H1 (cell line): ENCODE measurements around the gene ZNF837. TPM values are rescaled to one million over a fixed set of nuclear protein-coding genes. Genes with fewer than 3 reads are reported as not detected.

Experiments used
- BCL11A ChIP-seq, 2 experiments: IDR thresholded peaks; one replicate each; pipeline ENCODE4 v1.6.1; 2011; ENCODE audit warnings: low read depth in 2 of 2, low read length in 2 of 2, mild to moderate bottlenecking in 2 of 2
- E2F6 ChIP-seq: IDR thresholded peaks from 2 replicates; pipeline ENCODE4 v1.6.1; 2012; ENCODE audit warnings: inconsistent platforms
- HDAC6 ChIP-seq: IDR thresholded peaks from one replicate; pipeline ENCODE4 v1.7.1; 2012; ENCODE audit warnings: low read depth, mild to moderate bottlenecking, inconsistent platforms, low read length, moderate library complexity
- SP1 ChIP-seq: IDR thresholded peaks from 2 replicates; pipeline ENCODE4 v1.6.1; 2011; ENCODE audit warnings: low read depth, low read length
- polyA plus RNA-seq, 7 experiments: library from polyadenylated mRNA; depleted of rRNA in 3 of 7; stranded (reverse) in 5 of 7; unstranded in 2 of 7; fragments of >200 nt in 5 of 7; fragments of 200-250 nt in 2 of 7; gene quantifications; 1 replicate in 5 of 7; 2 replicates in 1 of 7; 4 replicates in 1 of 7; pipeline versions ENCODE4 v1.2.1 to v1.2.3, GENCODE V29; 2011 to 2013; ENCODE audit warnings: missing spikeins in 2 of 7, mixed read lengths in 2 of 7
- total RNA-seq: library from RNA; stranded (reverse); fragmentation: NEBNext Ultra II Directional; extraction: Animal tissue kit (Norgen Biotek cat#: 25700); gene quantifications from 2 replicates; pipeline ENCODE4 v1.2.1, GENCODE V29; 2021
- TF ChIP-seq, protein P1 (sequence below): IDR thresholded peaks from 2 replicates; pipeline ENCODE4 v1.6.1; 2012; ENCODE audit warnings: low read length, inconsistent platforms

ZNF837 gene
- total and polyA plus RNA-seq, 2 of the 8 experiments (the other 6 are each of a cell fraction or from before 2014, with no cell fraction given), result 1.9 to 3.3 TPM

DNA sequence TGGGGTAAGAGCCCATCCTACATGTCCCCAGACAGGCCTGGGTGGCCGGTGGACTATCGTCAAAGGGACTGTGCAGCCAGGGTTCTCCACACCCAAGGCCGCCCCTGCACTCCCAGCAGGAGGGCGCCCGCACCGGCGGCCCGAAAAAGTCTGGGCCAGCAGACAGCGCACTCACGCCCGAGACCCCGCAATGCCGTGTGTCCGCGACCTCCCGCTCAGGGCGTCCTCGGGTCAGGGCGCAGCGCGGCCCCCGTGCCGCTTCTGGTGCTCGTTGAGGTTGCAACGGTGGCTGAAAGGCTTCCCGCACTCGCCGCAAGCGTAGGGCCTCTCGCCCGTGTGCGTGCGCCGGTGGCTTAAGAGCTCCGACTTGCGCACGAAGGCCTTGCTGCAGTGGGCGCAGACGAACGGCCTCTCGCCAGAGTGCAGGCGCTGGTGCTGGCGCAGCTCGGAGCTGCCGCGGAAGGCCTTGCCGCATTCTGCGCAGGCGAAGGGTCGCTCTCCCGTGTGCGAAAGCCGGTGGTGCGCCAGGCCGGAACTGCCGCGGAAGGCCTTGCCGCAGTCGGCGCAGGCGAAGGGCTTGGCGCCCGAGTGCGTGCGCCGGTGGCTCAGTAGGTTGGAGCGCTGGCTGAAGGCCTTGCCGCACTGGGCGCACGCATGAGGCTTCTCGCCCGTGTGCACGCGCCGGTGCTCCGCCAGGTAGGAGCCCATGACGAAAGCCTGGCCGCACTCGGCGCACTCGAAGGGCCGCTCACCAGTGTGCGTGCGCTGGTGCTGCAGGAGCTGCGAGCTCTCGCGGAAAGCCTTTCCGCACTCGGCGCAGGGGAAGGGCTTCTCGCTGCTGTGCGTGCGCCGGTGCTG lies 24.7 kb downstream of the ZNF837 start (continued):
- TF ChIP-seq E2F6, result no peak
- no peak for TF ChIP-seq HDAC6
- TF ChIP-seq SP1, result no peak
- TF ChIP-seq BCL11A (IDR thresholded peaks at IDR 0.05; ENCODE audit: low read depth in 2 of 2, low read length in 2 of 2), result no peak
- TF ChIP-seq, protein P1, sequence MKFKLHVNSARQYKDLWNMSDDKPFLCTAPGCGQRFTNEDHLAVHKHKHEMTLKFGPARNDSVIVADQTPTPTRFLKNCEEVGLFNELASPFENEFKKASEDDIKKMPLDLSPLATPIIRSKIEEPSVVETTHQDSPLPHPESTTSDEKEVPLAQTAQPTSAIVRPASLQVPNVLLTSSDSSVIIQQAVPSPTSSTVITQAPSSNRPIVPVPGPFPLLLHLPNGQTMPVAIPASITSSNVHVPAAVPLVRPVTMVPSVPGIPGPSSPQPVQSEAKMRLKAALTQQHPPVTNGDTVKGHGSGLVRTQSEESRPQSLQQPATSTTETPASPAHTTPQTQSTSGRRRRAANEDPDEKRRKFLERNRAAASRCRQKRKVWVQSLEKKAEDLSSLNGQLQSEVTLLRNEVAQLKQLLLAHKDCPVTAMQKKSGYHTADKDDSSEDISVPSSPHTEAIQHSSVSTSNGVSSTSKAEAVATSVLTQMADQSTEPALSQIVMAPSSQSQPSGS, result no peak
